Thyroid gland (tissue), 4 donors: Measurements from ENCODE around the gene ZNF423.

ENCODE experiments used
- CTCF ChIP-seq, 6 experiments: fragments of 200-600 bp in 3 of 6; fragments of 450-650 bp in 3 of 6; sonication (generic) in 3 of 6; IDR thresholded peaks; one replicate each; pipeline ENCODE4 v1.5.1; 2016 to 2019; ENCODE audit warnings: antibody characterized with exemption in 6 of 6, mild to moderate bottlenecking in 2 of 6, inconsistent platforms in 1 of 6, moderate library complexity in 1 of 6
- POLR2A ChIP-seq, 2 donors: fragments of 450-650 bp; IDR thresholded peaks; one replicate each; pipeline ENCODE4 v1.6.1; 2017; ENCODE audit warnings: antibody characterized with exemption in 2 of 2, mild to moderate bottlenecking in 2 of 2, moderate library complexity in 1 of 2

DNA sequence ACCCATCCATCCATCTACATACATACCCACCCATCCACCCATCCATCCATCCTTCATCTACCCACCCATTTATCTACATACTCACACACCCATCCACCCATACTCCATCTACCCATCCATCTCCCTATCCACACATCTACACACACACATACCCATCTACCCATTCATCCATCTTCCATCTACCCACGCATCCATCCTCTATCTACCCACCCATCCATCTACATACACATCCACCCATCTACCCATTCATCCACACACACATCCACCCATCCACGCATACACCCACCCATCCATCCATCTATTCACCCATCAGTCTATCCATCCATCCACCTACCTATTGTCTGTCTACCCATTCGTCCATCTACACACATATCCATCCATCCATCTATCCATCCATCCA lies 227.8 kb downstream of the ZNF423 start:
- TF ChIP-seq CTCF (IDR thresholded peaks at IDR 0.05) (no peak), POLR2A (IDR thresholded peaks at IDR 0.05) (no peak)
